GM19452 (cell line): ENCODE measurements around the gene RPL7L1.

Source experiments
- ATAC-seq: cut with Tn5 transposase; IDR thresholded peaks from one replicate; pipeline ENCODE4 v1.9.1; 2021; ENCODE audit not compliant: unreplicated experiment

The RPL7L1 gene

GRCh38 chr6:42928986-42929820 is 49.8 kb downstream of the RPL7L1 start, which contains the start of gene CNPY3:
CNPY3 (plus strand) TSS chr6:42929480; CDS start chr6:42929571, 91 bp downstream.
- ATAC-seq, result peak; percentile 68

GRCh38 chr6:42929821-42930360 is 50.5 kb downstream of the RPL7L1 start:
- ATAC-seq, result peak; percentile 53

GRCh38 chr6:42932412-42932811 is 53.0 kb downstream of the RPL7L1 start:
- ATAC-seq, result no peak

- no peak for ATAC-seq
These were observed 53.8 kb downstream of the RPL7L1 start for GRCh38 chr6:42933205-42933604.

GRCh38 chr6:42935322-42935721 is 55.9 kb downstream of the RPL7L1 start:
- ATAC-seq, result no peak

GRCh38 chr6:42936398-42936797 is 57.0 kb downstream of the RPL7L1 start:
- ATAC-seq, result no peak

- no peak for ATAC-seq
These were observed 58.4 kb downstream of the RPL7L1 start for GRCh38 chr6:42937548-42938427.

- no peak for ATAC-seq
These were observed 59.0 kb downstream of the RPL7L1 start for GRCh38 chr6:42938428-42938796.

GRCh38 chr6:42938987-42939809 is 59.8 kb downstream of the RPL7L1 start:
- ATAC-seq, result no peak
